ENCODE measurements around the gene DOK6. TPM values are rescaled to one million over a fixed set of nuclear protein-coding genes. Genes with fewer than 3 reads are reported as not detected.

DOK6 gene
- total RNA-seq, 3 donors from 2014 or later = 1.0 to 1.4 (median 1.3) TPM

DNA sequence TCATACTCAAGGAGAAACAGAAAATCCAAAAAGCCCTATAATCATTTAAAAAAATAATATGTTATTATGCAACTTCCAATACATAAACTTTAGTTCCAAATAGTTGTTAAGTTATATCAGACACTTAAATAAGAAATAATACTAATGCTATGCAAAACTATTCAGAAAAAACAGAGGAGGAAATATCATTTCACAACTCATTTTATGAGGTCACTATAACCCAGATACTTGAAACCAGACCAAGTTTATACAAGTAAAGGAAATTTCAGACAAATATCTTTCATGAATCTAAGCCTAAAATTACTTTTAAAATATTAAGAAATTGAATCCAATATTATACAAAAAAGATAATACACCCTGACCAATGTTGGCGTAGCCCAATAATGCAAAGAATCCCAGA lies 286.2 kb downstream of the DOK6 start:
- Histone ChIP-seq H3K9me3 (no peaks in the 10 kb centered on the region), H3K4me1 (no peaks in the 10 kb centered on the region), H3K36me3 (no peaks in the 10 kb centered on the region), H3K4me3 (no peak overlapping the region), H3K27me3 (no peaks in the 10 kb centered on the region), H3K27ac (no peak overlapping the region)
- TF ChIP-seq, protein P1, sequence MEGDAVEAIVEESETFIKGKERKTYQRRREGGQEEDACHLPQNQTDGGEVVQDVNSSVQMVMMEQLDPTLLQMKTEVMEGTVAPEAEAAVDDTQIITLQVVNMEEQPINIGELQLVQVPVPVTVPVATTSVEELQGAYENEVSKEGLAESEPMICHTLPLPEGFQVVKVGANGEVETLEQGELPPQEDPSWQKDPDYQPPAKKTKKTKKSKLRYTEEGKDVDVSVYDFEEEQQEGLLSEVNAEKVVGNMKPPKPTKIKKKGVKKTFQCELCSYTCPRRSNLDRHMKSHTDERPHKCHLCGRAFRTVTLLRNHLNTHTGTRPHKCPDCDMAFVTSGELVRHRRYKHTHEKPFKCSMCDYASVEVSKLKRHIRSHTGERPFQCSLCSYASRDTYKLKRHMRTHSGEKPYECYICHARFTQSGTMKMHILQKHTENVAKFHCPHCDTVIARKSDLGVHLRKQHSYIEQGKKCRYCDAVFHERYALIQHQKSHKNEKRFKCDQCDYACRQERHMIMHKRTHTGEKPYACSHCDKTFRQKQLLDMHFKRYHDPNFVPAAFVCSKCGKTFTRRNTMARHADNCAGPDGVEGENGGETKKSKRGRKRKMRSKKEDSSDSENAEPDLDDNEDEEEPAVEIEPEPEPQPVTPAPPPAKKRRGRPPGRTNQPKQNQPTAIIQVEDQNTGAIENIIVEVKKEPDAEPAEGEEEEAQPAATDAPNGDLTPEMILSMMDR (IDR thresholded peaks at IDR 0.05) = no peak
- TF ChIP-seq POLR2AphosphoS5 (IDR thresholded peaks at IDR 0.05) = no peak
- no peak for TF ChIP-seq POLR2A (IDR thresholded peaks at IDR 0.05)
- no peak for DNase-seq (ENCODE audit: low spot score in 2 of 2)
- intact Hi-C loops (cut with DNase I; ENCODE audit: low total_unique reads) = no loop called here

DNA sequence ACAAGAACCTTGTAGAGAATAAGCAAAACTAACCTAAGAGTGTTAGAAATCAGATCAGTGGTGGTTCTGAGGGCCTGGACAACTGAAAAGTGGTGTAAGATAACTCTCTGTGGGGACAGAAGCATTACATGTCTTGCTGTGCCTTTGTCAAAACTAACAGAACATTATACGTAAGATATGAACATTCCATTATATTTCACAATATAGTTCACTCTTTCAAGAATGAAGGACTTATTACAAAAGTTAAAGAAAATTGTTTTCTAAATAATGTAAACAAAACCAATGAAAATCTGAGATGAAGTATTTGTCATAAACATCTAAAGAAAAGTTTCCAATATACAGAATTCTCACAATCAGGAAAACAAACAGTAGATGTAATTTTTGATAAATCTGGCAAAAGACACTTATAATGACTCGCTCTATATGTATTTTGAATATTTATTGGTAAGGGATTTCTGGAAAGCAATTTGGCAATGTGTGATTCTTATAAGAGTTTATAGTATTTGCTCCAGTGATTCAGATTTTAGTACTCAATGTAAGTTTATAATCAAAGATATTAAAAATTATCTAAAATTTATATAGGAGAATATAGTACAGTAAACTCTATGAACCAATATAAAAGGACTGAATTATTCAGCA lies 288.6 kb downstream of the DOK6 start:
- intact Hi-C loops (cut with DNase I; ENCODE audit: low total_unique reads) = no loop called here
- no peak for TF ChIP-seq POLR2AphosphoS5 (IDR thresholded peaks at IDR 0.05)
- no peaks in the 10 kb centered on the region for H3K36me3 ChIP-seq
- H3K27me3 ChIP-seq = no peaks in the 10 kb centered on the region
- no peaks in the 10 kb centered on the region for H3K9me3 ChIP-seq
- H3K4me1 ChIP-seq = no peaks in the 10 kb centered on the region
- no peak overlapping the region for H3K27ac ChIP-seq
- H3K4me3 ChIP-seq = no peak overlapping the region
- no peak for DNase-seq (ENCODE audit: low spot score in 2 of 2)

DNA sequence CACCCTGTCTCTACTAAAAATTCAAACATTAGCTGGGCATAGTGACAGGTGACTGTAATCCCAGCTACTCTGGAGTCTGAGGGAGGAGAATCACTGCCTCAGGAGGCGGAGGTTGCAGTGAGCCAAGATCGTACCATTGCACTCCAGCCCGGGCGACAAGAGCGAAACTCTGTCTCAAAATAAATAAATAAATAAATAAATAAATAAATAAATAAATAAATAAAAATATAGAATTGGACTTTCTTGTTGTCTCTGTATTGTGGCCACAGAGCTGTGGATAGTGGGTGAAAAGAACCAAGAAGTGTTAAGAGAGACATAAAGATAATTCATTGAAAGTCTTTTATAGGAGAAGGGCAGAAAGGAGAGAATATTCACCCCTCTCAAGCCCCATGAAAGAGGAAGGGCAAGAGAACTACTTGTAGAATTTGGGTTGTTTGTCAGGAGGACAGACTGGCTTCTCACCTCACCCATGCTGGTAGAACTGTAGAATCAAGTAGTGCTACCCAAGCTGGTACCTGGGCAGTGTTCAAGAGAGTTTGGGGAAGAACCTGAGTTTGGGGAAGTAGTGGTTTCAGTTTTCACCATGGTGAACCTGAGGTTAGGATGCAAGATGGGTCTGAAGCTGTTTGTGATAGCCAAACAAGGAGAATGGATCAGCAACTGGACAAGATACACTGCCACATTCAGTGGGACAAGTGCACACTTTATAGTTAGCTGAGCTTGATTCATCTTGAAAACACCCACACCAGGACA lies 290.5 kb downstream of the DOK6 start:
- Histone ChIP-seq H3K4me3 (no peak overlapping the region), H3K4me1 (no peaks in the 10 kb centered on the region), H3K36me3 (no peaks in the 10 kb centered on the region), H3K27ac (no peak overlapping the region), H3K27me3 (no peaks in the 10 kb centered on the region), H3K9me3 (no peaks in the 10 kb centered on the region)
- TF ChIP-seq POLR2AphosphoS5 (IDR thresholded peaks at IDR 0.05) (no peak), POLR2A (IDR thresholded peaks at IDR 0.05) (no peak)
- TF ChIP-seq, protein P1 (IDR thresholded peaks at IDR 0.05) = no peak
- no peak for DNase-seq (ENCODE audit: low spot score in 2 of 2)
- intact Hi-C loops (cut with DNase I; ENCODE audit: low total_unique reads) = no loop called here

DNA sequence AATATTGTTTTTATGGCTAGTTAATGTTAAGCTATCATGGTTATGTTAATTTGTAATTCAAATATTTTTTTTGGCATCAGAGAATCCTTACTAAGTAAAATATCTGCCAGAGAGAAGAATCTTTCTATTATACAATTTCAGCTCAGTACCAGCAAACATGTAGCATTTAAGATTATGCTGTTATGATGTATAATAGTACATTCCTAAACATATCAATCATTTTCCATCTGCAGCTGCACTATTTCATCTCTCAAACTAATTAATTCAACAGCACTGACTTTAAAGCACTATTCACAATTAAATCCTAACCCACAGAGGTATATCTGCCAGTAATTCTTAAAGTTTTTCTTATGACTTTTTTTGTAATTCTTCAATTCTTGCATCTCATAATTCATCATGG lies 296.4 kb downstream of the DOK6 start:
- Histone ChIP-seq H3K4me1 (no peaks in the 10 kb centered on the region), H3K36me3 (no peaks in the 10 kb centered on the region), H3K27ac (no peak overlapping the region), H3K4me3 (no peak overlapping the region), H3K9me3 (no peaks in the 10 kb centered on the region), H3K27me3 (no peaks in the 10 kb centered on the region)
- intact Hi-C loops (cut with DNase I; ENCODE audit: low total_unique reads) = no loop called here
- TF ChIP-seq POLR2AphosphoS5 (IDR thresholded peaks at IDR 0.05) = no peak
- TF ChIP-seq POLR2A (IDR thresholded peaks at IDR 0.05) = no peak
- TF ChIP-seq, protein P1 (IDR thresholded peaks at IDR 0.05) = no peak
- no peak for DNase-seq (ENCODE audit: low spot score in 2 of 2)

DNA sequence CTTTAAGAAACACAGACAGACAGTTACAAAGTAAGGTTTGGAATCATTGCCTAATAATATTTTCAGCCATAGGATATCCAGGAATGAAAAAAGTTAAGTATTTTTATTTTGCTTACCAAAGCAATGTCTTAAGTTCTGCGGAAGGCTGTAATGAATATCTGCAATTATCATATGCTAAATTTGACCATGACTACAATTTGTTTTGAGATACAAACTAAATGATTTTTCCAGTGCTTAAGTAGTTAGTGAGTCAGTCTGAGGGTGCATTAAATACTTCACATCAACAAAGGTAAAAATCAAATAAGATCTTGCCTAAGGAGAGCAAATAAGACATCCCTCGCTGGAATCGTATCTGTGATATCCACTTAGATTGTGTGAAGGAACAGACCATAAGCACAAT lies 297.0 kb downstream of the DOK6 start:
- H3K9me3 ChIP-seq = no peaks in the 10 kb centered on the region
- no peak overlapping the region for H3K27ac ChIP-seq
- no peak overlapping the region for H3K4me3 ChIP-seq
- H3K4me1 ChIP-seq = no peaks in the 10 kb centered on the region
- intact Hi-C loops (cut with DNase I; ENCODE audit: low total_unique reads) = no loop called here
- H3K27me3 ChIP-seq = no peaks in the 10 kb centered on the region
- H3K36me3 ChIP-seq = no peaks in the 10 kb centered on the region
- TF ChIP-seq POLR2AphosphoS5 (IDR thresholded peaks at IDR 0.05) (no peak), POLR2A (IDR thresholded peaks at IDR 0.05) (no peak)
- TF ChIP-seq, protein P1 (IDR thresholded peaks at IDR 0.05) = no peak
- DNase-seq (ENCODE audit: low spot score in 2 of 2) = no peak
